ENCODE measurements around the gene CCDC28A.
"Not testable (repeated sequence)": the region's sequence is repeated elsewhere in the genome, so short reads cannot be mapped to it uniquely, and the experiment has no call there.

CCDC28A gene

GRCh38 chr6:138773177-138774091 lies at the start of gene CCDC28A:
Gene CCDC28A, plus strand, starts transcription at chr6:138773769. Its CDS starts 2,352 bp downstream, at chr6:138776121.
- Mint-ChIP-seq H3K4me1 (peaks cover 30% of the 10 kb centered on the region), H3K27ac (peak within 1 kb of the TSS; percentile 100), H3K27me3 (no peaks in the 10 kb centered on the region), H3K4me3 (peak within 1 kb of the TSS; percentile 95), H3K9me3 (no peaks in the 10 kb centered on the region), H3K36me3 (peaks cover 10% of the 10 kb centered on the region)
- CTCF ChIA-PET = interaction anchor here (1.0 kb wide), 1 partner anchor 181 kb away, joined by 3 read pairs; no protein-coding TSS in a partner anchor
- DNase-seq = peak; percentile 96

GRCh38 chr6:138724015-138724414 lies 49.6 kb upstream of the CCDC28A start:
- CTCF ChIA-PET = no interaction called here
- H3K4me3 Mint-ChIP-seq = no peak overlapping the region

GRCh38 chr6:138726066-138726756 lies 47.4 kb upstream of the CCDC28A start:
- H3K36me3 Mint-ChIP-seq = no peaks in the 10 kb centered on the region

More at GRCh38 chr6:138724015-138724414, 49.6 kb upstream of the CCDC28A start:
- Mint-ChIP-seq H3K36me3 (no peaks in the 10 kb centered on the region), H3K27me3 (peaks cover 4% of the 10 kb centered on the region), H3K9me3 (no peaks in the 10 kb centered on the region), H3K4me1 (no peaks in the 10 kb centered on the region), H3K27ac (no peak overlapping the region)
- DNase-seq = no peak

GRCh38 chr6:138726757-138727097 lies 46.8 kb upstream of the CCDC28A start:
- Mint-ChIP-seq H3K4me1 (no peaks in the 10 kb centered on the region), H3K9me3 (no peaks in the 10 kb centered on the region), H3K36me3 (no peaks in the 10 kb centered on the region), H3K4me3 (no peak overlapping the region), H3K27me3 (peaks cover 2% of the 10 kb centered on the region), H3K27ac (no peak overlapping the region)
- no peak for DNase-seq
- CTCF ChIA-PET = interaction anchor here (0.7 kb wide), 1 partner anchor 35 kb away, joined by 3 read pairs; no protein-coding TSS in a partner anchor

More at GRCh38 chr6:138726066-138726756, 47.4 kb upstream of the CCDC28A start:
- H3K27ac Mint-ChIP-seq = no peak overlapping the region
- no peaks in the 10 kb centered on the region for H3K9me3 Mint-ChIP-seq
- no peaks in the 10 kb centered on the region for H3K4me1 Mint-ChIP-seq
- no peak for DNase-seq
- CTCF ChIA-PET = interaction anchor here (0.7 kb wide), 1 partner anchor 34 kb away, joined by 3 read pairs; no protein-coding TSS in a partner anchor
- no peak overlapping the region for H3K4me3 Mint-ChIP-seq
- no peaks in the 10 kb centered on the region for H3K27me3 Mint-ChIP-seq

- H3K27me3 Mint-ChIP-seq = peaks cover 4% of the 10 kb centered on the region
- CTCF ChIA-PET = interaction anchor here (0.7 kb wide), 1 partner anchor 35 kb away, joined by 3 read pairs; no protein-coding TSS in a partner anchor
- H3K27ac Mint-ChIP-seq = no peak overlapping the region
- no peaks in the 10 kb centered on the region for H3K36me3 Mint-ChIP-seq
- no peak for DNase-seq
- H3K9me3 Mint-ChIP-seq = no peaks in the 10 kb centered on the region
- H3K4me3 Mint-ChIP-seq = no peak overlapping the region
- no peaks in the 10 kb centered on the region for H3K4me1 Mint-ChIP-seq
Measured at GRCh38 chr6:138727182-138727581, 46.4 kb upstream of the CCDC28A start.

- no peak for DNase-seq
- no peaks in the 10 kb centered on the region for H3K9me3 Mint-ChIP-seq
- no peaks in the 10 kb centered on the region for H3K36me3 Mint-ChIP-seq
- H3K27me3 Mint-ChIP-seq = peaks cover 4% of the 10 kb centered on the region
- no peak overlapping the region for H3K4me3 Mint-ChIP-seq
- no peak overlapping the region for H3K27ac Mint-ChIP-seq
- no peaks in the 10 kb centered on the region for H3K4me1 Mint-ChIP-seq
- CTCF ChIA-PET = no interaction called here
Measured at GRCh38 chr6:138728662-138729061, 44.9 kb upstream of the CCDC28A start.

GRCh38 chr6:138730037-138730436 lies 43.5 kb upstream of the CCDC28A start:
- H3K27me3 Mint-ChIP-seq, H3K4me1 Mint-ChIP-seq, H3K9me3 Mint-ChIP-seq, DNase-seq, H3K27ac Mint-ChIP-seq, H3K36me3 Mint-ChIP-seq, CTCF ChIA-PET, H3K4me3 Mint-ChIP-seq: not testable (repeated sequence)

GRCh38 chr6:138734585-138734984 lies 39.0 kb upstream of the CCDC28A start:
- H3K4me1 Mint-ChIP-seq = no peaks in the 10 kb centered on the region
- H3K27ac Mint-ChIP-seq = no peak overlapping the region
- H3K36me3 Mint-ChIP-seq = no peaks in the 10 kb centered on the region
- peaks cover 3% of the 10 kb centered on the region for H3K9me3 Mint-ChIP-seq
- no peak for DNase-seq
- peaks cover 4% of the 10 kb centered on the region for H3K27me3 Mint-ChIP-seq
- CTCF ChIA-PET = interaction anchor here (1.0 kb wide), 1 partner anchor 32 kb away, joined by 3 read pairs; no protein-coding TSS in a partner anchor
- no peak overlapping the region for H3K4me3 Mint-ChIP-seq

GRCh38 chr6:138736640-138737039 lies 36.9 kb upstream of the CCDC28A start:
- peaks cover 9% of the 10 kb centered on the region for H3K27me3 Mint-ChIP-seq
- no peak overlapping the region for H3K27ac Mint-ChIP-seq
- H3K9me3 Mint-ChIP-seq = peaks cover 3% of the 10 kb centered on the region
- no peak for DNase-seq
- no peaks in the 10 kb centered on the region for H3K36me3 Mint-ChIP-seq
- no peaks in the 10 kb centered on the region for H3K4me1 Mint-ChIP-seq
- H3K4me3 Mint-ChIP-seq = no peak overlapping the region
- CTCF ChIA-PET = no interaction called here

GRCh38 chr6:138752017-138752416 lies 21.6 kb upstream of the CCDC28A start:
- no peaks in the 10 kb centered on the region for H3K27me3 Mint-ChIP-seq
- CTCF ChIA-PET = no interaction called here
- no peaks in the 10 kb centered on the region for H3K9me3 Mint-ChIP-seq
- no peaks in the 10 kb centered on the region for H3K4me1 Mint-ChIP-seq
- no peak overlapping the region for H3K4me3 Mint-ChIP-seq
- no peaks in the 10 kb centered on the region for H3K36me3 Mint-ChIP-seq
- no peak for DNase-seq
- no peak overlapping the region for H3K27ac Mint-ChIP-seq

- Mint-ChIP-seq H3K4me1 (no peaks in the 10 kb centered on the region), H3K36me3 (no peaks in the 10 kb centered on the region), H3K27ac (no peak overlapping the region), H3K4me3 (no peak overlapping the region), H3K9me3 (no peaks in the 10 kb centered on the region), H3K27me3 (no peaks in the 10 kb centered on the region)
- DNase-seq = no peak
- CTCF ChIA-PET = no interaction called here
Measured at GRCh38 chr6:138757136-138757535, 16.4 kb upstream of the CCDC28A start.

- CTCF ChIA-PET = interaction anchor here (0.8 to 6.5 kb wide), 5 partner anchors 10 to 176 kb away, joined by 3 to 96 read pairs (median 3); no protein-coding TSS in a partner anchor
- no peak overlapping the region for H3K4me3 Mint-ChIP-seq
- H3K4me1 Mint-ChIP-seq = peaks cover 4% of the 10 kb centered on the region
- H3K9me3 Mint-ChIP-seq = no peaks in the 10 kb centered on the region
- no peaks in the 10 kb centered on the region for H3K36me3 Mint-ChIP-seq
- H3K27ac Mint-ChIP-seq = no peak overlapping the region
- no peaks in the 10 kb centered on the region for H3K27me3 Mint-ChIP-seq
- DNase-seq = no peak
Measured at GRCh38 chr6:138765896-138766655, 7.5 kb upstream of the CCDC28A start.

- peaks cover 23% of the 10 kb centered on the region for H3K4me1 Mint-ChIP-seq
- no peaks in the 10 kb centered on the region for H3K9me3 Mint-ChIP-seq
- H3K36me3 Mint-ChIP-seq = peaks cover 2% of the 10 kb centered on the region
- no peaks in the 10 kb centered on the region for H3K27me3 Mint-ChIP-seq
- CTCF ChIA-PET = interaction anchor here (0.6 to 1.4 kb wide), 5 partner anchors 178 to 765 kb away, joined by 3 to 11 read pairs (median 4); no protein-coding TSS in a partner anchor
- H3K4me3 Mint-ChIP-seq = no peak overlapping the region
- H3K27ac Mint-ChIP-seq = no peak overlapping the region
- no peak for DNase-seq
Measured at GRCh38 chr6:138769102-138769676, 4.4 kb upstream of the CCDC28A start.
